Measurements from ENCODE around the gene NOTUM.

NOTUM gene

DNA sequence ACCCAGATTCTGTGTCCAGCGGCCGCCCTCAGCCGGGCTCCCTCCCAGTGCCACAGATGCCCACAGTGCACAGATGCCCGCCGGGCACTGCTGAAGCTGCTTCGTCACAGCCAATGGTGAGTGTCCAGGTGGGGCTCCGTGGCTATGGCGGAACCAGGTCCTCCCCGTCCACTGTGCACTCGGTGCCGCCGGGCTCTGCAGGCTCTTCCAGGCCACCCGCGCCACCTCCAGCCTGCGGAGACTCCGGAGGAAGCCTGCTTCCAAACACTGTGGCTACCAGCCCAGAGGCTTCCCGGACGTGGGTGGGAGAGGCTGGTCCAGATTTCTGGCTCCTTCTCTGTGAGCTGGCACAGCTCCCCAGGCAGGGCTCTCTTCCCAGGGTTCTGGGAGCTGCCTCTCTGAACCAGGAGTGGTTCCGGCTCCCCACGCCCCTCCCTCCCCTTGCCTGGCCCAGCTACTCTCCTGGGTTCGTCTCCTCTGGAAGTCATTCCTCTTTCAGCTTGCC lies 21.1 kb downstream of the NOTUM start:
- FAIRE-seq = no peak

DNA sequence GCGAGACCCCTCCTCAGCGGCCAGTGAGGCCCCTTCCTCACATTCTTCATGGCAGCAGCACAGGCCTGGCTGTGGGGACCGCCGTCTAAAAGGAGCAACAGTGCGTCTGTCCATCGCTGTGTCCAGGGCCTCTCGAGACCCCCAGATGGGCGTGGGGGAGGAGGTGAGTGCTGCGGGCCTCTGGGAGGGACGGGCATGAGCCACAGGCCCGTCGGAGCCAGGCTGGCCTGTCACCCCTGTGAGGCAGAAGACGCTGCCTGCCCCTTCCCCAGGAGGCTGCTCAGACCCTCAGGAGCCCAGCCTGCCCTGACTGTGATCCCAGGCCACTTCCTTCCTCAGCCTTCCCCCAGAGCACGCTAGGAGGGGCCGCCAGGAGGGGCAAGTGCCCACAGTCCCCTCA lies 21.8 kb downstream of the NOTUM start:
- DNase-seq (ENCODE audit: insufficient read length, low spot score) (no peak), FAIRE-seq (no peak)
- no peak for TF ChIP-seq SPI1 (IDR thresholded peaks at IDR 0.05; ENCODE audit: low read depth, low read length)
- TF ChIP-seq POLR2A (IDR thresholded peaks at IDR 0.05; ENCODE audit: low read depth, low read length) = no peak
- TF ChIP-seq PAX5 (IDR thresholded peaks at IDR 0.05; ENCODE audit: insufficient read depth, low read length, severe bottlenecking) = no peak
- TF ChIP-seq POLR2AphosphoS5 (IDR thresholded peaks at IDR 0.05; ENCODE audit: low read depth, low read length) = no peak
- TF ChIP-seq TAF1 (IDR thresholded peaks at IDR 0.05; ENCODE audit: low read depth, low read length) = no peak
- TF ChIP-seq POU2F2 (IDR thresholded peaks at IDR 0.05; ENCODE audit: low read depth, low read length) = no peak

More for the DNA sequence above, 21.1 kb downstream of the NOTUM start:
- DNase-seq (ENCODE audit: insufficient read length, low spot score) = no peak
- TF ChIP-seq PAX5 (IDR thresholded peaks at IDR 0.05; ENCODE audit: insufficient read depth, low read length, severe bottlenecking) (no peak), SPI1 (IDR thresholded peaks at IDR 0.05; ENCODE audit: low read depth, low read length) (no peak), POLR2A (IDR thresholded peaks at IDR 0.05; ENCODE audit: low read depth, low read length) (no peak), POLR2AphosphoS5 (IDR thresholded peaks at IDR 0.05; ENCODE audit: low read depth, low read length) (no peak), POU2F2 (IDR thresholded peaks at IDR 0.05; ENCODE audit: low read depth, low read length) (no peak)

DNA sequence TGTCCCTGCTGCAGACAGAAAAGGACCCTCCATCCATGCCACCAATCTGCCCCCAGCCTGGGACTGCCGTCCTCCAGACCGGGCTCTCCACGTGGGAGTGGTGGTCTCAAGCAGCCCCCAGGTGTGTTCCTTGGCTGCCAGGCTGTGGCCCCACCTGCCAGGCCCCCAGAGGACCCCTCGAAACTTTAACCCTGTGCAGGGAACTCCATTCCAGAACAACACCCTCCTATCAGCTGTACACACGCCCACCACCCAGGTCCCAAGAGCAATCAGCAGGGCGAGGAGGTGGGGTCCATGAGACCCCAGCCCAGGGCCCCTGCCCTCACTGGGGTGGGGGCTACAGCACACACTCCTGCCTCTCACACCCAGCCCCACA lies 25.3 kb downstream of the NOTUM start:
- FAIRE-seq (no peak), DNase-seq (ENCODE audit: insufficient read length, low spot score) (no peak)
- TF ChIP-seq TAF1 (IDR thresholded peaks at IDR 0.05; ENCODE audit: low read depth, low read length) (no peak), SPI1 (IDR thresholded peaks at IDR 0.05; ENCODE audit: low read depth, low read length) (no peak), POU2F2 (IDR thresholded peaks at IDR 0.05; ENCODE audit: low read depth, low read length) (no peak), POLR2A (IDR thresholded peaks at IDR 0.05; ENCODE audit: low read depth, low read length) (no peak), POLR2AphosphoS5 (IDR thresholded peaks at IDR 0.05; ENCODE audit: low read depth, low read length) (no peak), PAX5 (IDR thresholded peaks at IDR 0.05; ENCODE audit: insufficient read depth, low read length, severe bottlenecking) (no peak)

DNA sequence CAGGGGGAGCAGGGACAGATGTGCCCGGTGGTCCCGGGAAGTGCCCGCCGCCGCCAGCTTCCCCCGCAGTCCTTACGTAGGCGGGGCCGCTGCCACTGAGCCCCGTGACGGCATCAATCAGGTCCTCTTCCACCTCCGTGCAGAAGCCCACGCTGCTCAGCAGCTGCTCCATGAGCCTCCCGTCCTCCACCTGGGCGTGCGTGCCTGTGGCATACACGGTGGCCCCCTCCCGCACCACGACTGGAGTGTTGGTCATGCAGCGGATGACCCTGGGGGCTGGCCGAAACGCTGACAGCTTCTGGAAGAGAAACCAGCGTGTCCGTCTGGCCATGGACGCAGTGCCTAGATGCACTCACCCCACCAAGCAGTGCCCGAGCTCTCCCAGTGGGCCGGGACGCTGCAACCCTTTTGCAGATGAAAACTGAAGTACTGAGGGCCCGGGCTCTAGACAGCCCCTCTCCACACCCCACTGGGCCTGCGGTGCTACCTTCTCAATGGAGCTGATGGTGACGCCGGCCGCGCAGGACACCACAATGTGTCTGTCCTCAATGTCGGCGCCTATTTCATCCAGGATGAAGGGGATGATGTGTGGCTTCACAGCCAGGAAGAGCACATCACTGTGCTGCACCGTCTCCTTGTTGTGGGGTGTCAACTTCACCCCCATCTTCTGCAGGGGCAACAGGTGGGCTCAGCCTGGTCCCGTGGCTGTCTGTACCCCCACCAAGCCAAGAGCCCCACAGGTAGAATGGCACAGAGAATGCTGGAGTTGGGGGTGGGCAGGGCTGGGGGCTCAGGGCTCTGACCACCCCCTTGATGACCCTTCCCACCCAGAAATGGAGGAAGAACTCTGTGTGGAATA lies 25.9 kb downstream of the NOTUM start:
- DNase-seq (ENCODE audit: insufficient read length, low spot score) (no peak), FAIRE-seq (no peak)
- TF ChIP-seq SPI1 (IDR thresholded peaks at IDR 0.05; ENCODE audit: low read depth, low read length) (no peak), TAF1 (IDR thresholded peaks at IDR 0.05; ENCODE audit: low read depth, low read length) (no peak), POLR2AphosphoS5 (IDR thresholded peaks at IDR 0.05; ENCODE audit: low read depth, low read length) (no peak), POU2F2 (IDR thresholded peaks at IDR 0.05; ENCODE audit: low read depth, low read length) (no peak)

DNA sequence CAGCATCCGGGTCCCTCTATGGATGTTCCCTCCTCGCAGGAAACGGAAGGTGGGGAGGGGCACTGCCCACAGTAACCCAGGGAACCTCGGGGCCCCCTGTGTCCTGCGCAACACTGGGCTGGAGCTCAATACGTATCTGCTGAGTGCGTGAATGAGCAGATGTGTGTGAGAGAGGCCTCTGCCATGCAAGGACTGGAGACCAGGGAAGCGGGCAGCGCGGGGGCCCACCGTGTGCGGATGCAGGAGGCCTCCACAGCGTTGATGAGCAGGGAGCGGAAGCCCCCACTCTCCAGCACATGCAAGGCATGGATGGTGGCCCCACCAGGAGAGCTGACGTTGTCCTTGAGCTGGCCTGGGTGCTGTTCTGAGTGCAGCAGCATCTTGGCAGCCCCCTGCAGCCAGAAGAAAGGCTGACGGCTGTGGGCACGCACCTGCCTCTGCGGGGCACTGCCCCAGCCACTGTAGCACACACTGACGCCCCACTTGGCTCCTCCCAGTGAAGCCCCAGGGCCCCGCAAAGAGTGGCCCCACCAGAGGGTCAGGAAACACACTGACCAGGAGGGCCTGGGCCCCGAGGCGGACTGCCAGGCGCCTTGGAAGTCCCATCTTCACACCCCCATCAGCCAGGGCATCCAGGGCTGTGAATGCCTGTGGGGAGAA lies 26.8 kb downstream of the NOTUM start:
- TF ChIP-seq PAX5 (IDR thresholded peaks at IDR 0.05; ENCODE audit: insufficient read depth, low read length, severe bottlenecking) (no peak), POLR2A (IDR thresholded peaks at IDR 0.05; ENCODE audit: low read depth, low read length) (no peak), TAF1 (IDR thresholded peaks at IDR 0.05; ENCODE audit: low read depth, low read length) (no peak), POLR2AphosphoS5 (IDR thresholded peaks at IDR 0.05; ENCODE audit: low read depth, low read length) (no peak), POU2F2 (IDR thresholded peaks at IDR 0.05; ENCODE audit: low read depth, low read length) (no peak), SPI1 (IDR thresholded peaks at IDR 0.05; ENCODE audit: low read depth, low read length) (no peak)
- FAIRE-seq (no peak), DNase-seq (ENCODE audit: insufficient read length, low spot score) (no peak)

DNA sequence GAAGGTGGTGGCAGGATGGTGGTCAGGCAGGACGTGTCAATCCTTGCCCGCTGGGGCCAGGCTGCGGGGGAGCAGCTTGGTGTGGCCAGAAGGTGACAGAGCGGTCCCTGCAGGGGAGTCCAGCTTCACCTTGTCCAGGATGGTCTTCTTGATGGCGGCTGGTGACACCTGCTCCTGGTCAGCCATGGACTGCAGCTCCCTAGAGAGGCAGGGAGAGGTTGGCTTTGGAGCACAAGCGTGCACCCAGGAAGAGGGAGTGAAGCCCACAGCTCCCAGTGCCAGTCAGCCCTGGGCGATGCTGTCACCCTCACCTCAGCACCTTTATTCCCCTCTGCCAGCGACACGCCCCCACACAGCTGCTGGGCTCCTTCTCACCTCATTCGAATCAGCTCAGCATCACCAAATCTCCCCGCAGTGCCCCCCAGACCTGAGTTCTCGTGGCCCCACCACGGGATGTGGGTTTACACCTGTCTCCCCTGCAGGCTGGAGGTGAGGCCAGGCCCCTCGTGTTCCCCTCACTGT lies 27.7 kb downstream of the NOTUM start:
- TF ChIP-seq SPI1 (IDR thresholded peaks at IDR 0.05; ENCODE audit: low read depth, low read length) (no peak), POLR2A (IDR thresholded peaks at IDR 0.05; ENCODE audit: low read depth, low read length) (no peak), TAF1 (IDR thresholded peaks at IDR 0.05; ENCODE audit: low read depth, low read length) (no peak), POLR2AphosphoS5 (IDR thresholded peaks at IDR 0.05; ENCODE audit: low read depth, low read length) (no peak), PAX5 (IDR thresholded peaks at IDR 0.05; ENCODE audit: insufficient read depth, low read length, severe bottlenecking) (no peak), POU2F2 (IDR thresholded peaks at IDR 0.05; ENCODE audit: low read depth, low read length) (no peak)
- DNase-seq (ENCODE audit: insufficient read length, low spot score) = no peak
- FAIRE-seq = no peak

DNA sequence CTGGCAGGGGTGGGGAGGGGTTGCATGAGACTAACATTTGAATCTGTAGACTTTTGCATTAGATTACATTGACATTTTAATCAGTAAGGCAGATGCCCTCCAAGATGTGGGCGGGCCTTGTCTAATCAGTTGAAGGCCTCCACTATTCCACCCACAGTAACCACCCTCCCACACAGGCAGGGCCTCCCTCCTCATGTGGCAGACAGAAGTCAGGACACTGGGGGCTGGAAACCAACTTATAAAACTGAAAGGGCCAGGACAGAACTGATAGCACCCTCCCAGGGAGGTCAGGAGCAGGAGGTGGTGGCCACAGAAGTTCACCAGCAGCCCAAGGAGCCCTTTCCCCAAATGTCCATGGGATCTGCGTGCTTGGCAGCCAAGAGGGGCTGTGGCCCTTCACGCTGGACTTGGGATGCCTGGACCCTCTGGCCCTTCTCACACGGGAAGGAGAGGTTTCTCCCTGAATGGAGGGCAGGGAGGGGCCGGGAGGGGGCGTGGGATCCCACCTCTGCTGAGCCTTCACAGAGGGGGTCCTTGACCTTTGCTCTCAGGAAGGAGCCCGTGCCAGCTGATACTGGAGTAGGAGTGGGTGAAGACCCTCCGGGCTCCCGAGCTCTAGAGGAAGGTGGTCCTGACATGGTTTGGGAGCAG lies 28.5 kb downstream of the NOTUM start:
- TF ChIP-seq POLR2A (IDR thresholded peaks at IDR 0.05; ENCODE audit: low read depth, low read length) (no peak), PAX5 (IDR thresholded peaks at IDR 0.05; ENCODE audit: insufficient read depth, low read length, severe bottlenecking) (no peak), SPI1 (IDR thresholded peaks at IDR 0.05; ENCODE audit: low read depth, low read length) (no peak), POLR2AphosphoS5 (IDR thresholded peaks at IDR 0.05; ENCODE audit: low read depth, low read length) (no peak), POU2F2 (IDR thresholded peaks at IDR 0.05; ENCODE audit: low read depth, low read length) (no peak), TAF1 (IDR thresholded peaks at IDR 0.05; ENCODE audit: low read depth, low read length) (no peak)
- no peak for DNase-seq (ENCODE audit: insufficient read length, low spot score)
- FAIRE-seq = peak; percentile 48

DNA sequence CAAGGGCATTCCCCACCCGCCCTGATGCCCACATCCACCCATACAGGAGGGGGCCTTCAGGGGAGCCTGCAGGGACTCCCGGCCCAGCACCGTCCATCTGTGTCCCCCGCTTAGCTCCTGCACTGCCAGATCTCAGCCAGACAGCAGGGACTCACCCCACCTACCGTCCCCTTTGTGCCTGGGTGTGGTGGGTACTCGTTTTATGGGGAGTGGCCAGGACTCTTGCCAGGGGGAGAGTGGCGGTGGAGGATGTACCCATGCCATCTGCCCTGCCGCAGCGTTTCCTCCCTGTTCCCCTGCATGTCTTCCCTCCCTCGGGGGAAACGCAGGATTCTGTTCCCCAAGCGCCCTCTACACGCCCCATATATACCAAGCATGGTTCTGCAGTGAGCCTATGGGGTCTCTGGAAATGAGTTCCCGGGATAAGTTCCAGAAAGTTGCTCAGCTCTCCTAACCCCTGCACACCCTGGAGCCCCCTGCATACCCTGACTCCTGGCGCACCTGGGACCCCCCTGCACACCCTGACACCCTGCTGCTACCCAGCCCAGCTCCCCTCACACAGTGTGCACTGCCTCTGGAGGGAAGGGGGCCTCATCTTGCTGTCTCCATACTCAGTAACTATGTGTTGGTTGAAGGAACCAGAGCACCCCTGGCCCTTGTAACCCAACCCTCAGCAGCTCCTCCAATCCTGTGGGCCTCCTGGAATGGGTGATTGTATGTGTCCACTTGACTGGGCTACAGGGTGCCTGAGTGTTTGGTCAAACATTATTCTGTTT lies 29.2 kb downstream of the NOTUM start:
- TF ChIP-seq POLR2A (IDR thresholded peaks at IDR 0.05; ENCODE audit: low read depth, low read length) = no peak
- no peak for TF ChIP-seq POLR2AphosphoS5 (IDR thresholded peaks at IDR 0.05; ENCODE audit: low read depth, low read length)
- TF ChIP-seq TAF1 (IDR thresholded peaks at IDR 0.05; ENCODE audit: low read depth, low read length) = no peak
- TF ChIP-seq SPI1 (IDR thresholded peaks at IDR 0.05; ENCODE audit: low read depth, low read length) = no peak
- no peak for TF ChIP-seq POU2F2 (IDR thresholded peaks at IDR 0.05; ENCODE audit: low read depth, low read length)
- no peak for TF ChIP-seq PAX5 (IDR thresholded peaks at IDR 0.05; ENCODE audit: insufficient read depth, low read length, severe bottlenecking)
- no peak for DNase-seq (ENCODE audit: insufficient read length, low spot score)
- FAIRE-seq = peak; percentile 5

All from GM12891 (cell line).